ENCODE measurements around the gene DOCK6.

The DOCK6 gene

GRCh38 chr19:11274533-11275086 lies 12.3 kb upstream of the DOCK6 start:
- DNase-seq (ENCODE audit: extremely low read depth in 1 of 2, low read depth in 1 of 2) = no peak

- no peak for DNase-seq (ENCODE audit: extremely low read depth in 1 of 2, low read depth in 1 of 2)
Observed at GRCh38 chr19:11273989-11274388, 11.7 kb upstream of the DOCK6 start.

GRCh38 chr19:11273296-11273695 lies 11.0 kb upstream of the DOCK6 start:
- DNase-seq (ENCODE audit: extremely low read depth in 1 of 2, low read depth in 1 of 2) = no peak

- no peak for DNase-seq (ENCODE audit: extremely low read depth in 1 of 2, low read depth in 1 of 2)
Observed at GRCh38 chr19:11269408-11269807, 7.1 kb upstream of the DOCK6 start.

- no peak for DNase-seq (ENCODE audit: extremely low read depth in 1 of 2, low read depth in 1 of 2)
Observed at GRCh38 chr19:11268783-11269267, 6.5 kb upstream of the DOCK6 start.

- DNase-seq (ENCODE audit: extremely low read depth in 1 of 2, low read depth in 1 of 2) = no peak
Observed at GRCh38 chr19:11267316-11268085, 5.2 kb upstream of the DOCK6 start.

GRCh38 chr19:11265785-11266236 lies 3.5 kb upstream of the DOCK6 start:
- no peak for DNase-seq (ENCODE audit: extremely low read depth in 1 of 2, low read depth in 1 of 2)

- no peak for DNase-seq (ENCODE audit: extremely low read depth in 1 of 2, low read depth in 1 of 2)
Observed at GRCh38 chr19:11265177-11265784, 3.0 kb upstream of the DOCK6 start.

- no peak for DNase-seq (ENCODE audit: extremely low read depth in 1 of 2, low read depth in 1 of 2)
Observed at GRCh38 chr19:11264452-11265176, 2.3 kb upstream of the DOCK6 start.

- DNase-seq (ENCODE audit: extremely low read depth in 1 of 2, low read depth in 1 of 2) = no peak
Observed at GRCh38 chr19:11263726-11264125, 1.4 kb upstream of the DOCK6 start.

- no peak for DNase-seq (ENCODE audit: extremely low read depth in 1 of 2, low read depth in 1 of 2)
Observed at GRCh38 chr19:11261431-11261970, 823 bp downstream of the DOCK6 start.

- no peak for DNase-seq (ENCODE audit: extremely low read depth in 1 of 2, low read depth in 1 of 2)
Observed at GRCh38 chr19:11260996-11261395, 1.3 kb downstream of the DOCK6 start.

GRCh38 chr19:11257846-11258380 lies 4.4 kb downstream of the DOCK6 start:
- no peak for DNase-seq (ENCODE audit: extremely low read depth in 1 of 2, low read depth in 1 of 2)

- DNase-seq (ENCODE audit: extremely low read depth in 1 of 2, low read depth in 1 of 2) = no peak
Observed at GRCh38 chr19:11256189-11256588, 6.1 kb downstream of the DOCK6 start.

- DNase-seq (ENCODE audit: extremely low read depth in 1 of 2, low read depth in 1 of 2) = no peak
Observed at GRCh38 chr19:11254666-11255065, 7.7 kb downstream of the DOCK6 start.

- no peak for DNase-seq (ENCODE audit: extremely low read depth in 1 of 2, low read depth in 1 of 2)
Observed at GRCh38 chr19:11252665-11253355, 9.5 kb downstream of the DOCK6 start.

- DNase-seq (ENCODE audit: extremely low read depth in 1 of 2, low read depth in 1 of 2) = no peak
Observed at GRCh38 chr19:11251650-11252314, 10.5 kb downstream of the DOCK6 start.

GRCh38 chr19:11251217-11251616 lies 11.1 kb downstream of the DOCK6 start:
- no peak for DNase-seq (ENCODE audit: extremely low read depth in 1 of 2, low read depth in 1 of 2)

GRCh38 chr19:11248852-11249251 lies 13.5 kb downstream of the DOCK6 start:
- no peak for DNase-seq (ENCODE audit: extremely low read depth in 1 of 2, low read depth in 1 of 2)

- DNase-seq (ENCODE audit: extremely low read depth in 1 of 2, low read depth in 1 of 2) = no peak
Observed at GRCh38 chr19:11247934-11248333, 14.4 kb downstream of the DOCK6 start.
